DOHH2 (cell line): ENCODE data around the gene AP4M1.

Experiments used
- H3F3A ChIP-seq: fragments of 200-600 bp; sonication (generic), shearing (Covaris generic); 2 replicates; pipeline ENCODE4 v1.6.0; 2016; ENCODE audit warnings: antibody characterized with exemption, mild to moderate bottlenecking; ENCODE audit not compliant: control insufficient read depth, insufficient read depth
- H3K27ac ChIP-seq: fragments of 200-600 bp; sonication (generic); 2 replicates; pipeline ENCODE4 v1.5.1; 2014; ENCODE audit warnings: low read depth, mild to moderate bottlenecking, low read length, moderate library complexity
- H3K27me3 ChIP-seq: fragments of 200-600 bp; sonication (generic); 2 replicates; pipeline ENCODE4 v1.6.1; 2014; ENCODE audit warnings: mild to moderate bottlenecking, low read length, mixed read lengths; ENCODE audit not compliant: control insufficient read depth
- H3K36me3 ChIP-seq: fragments of 200-600 bp; sonication (generic); 2 replicates; pipeline ENCODE4 v1.6.1; 2014; ENCODE audit warnings: mild to moderate bottlenecking, low read length, moderate library complexity, mixed read lengths; ENCODE audit not compliant: control insufficient read depth
- H3K4me1 ChIP-seq: fragments of 200-600 bp; sonication (generic); 2 replicates; pipeline ENCODE4 v1.6.1; 2014; ENCODE audit warnings: mild to moderate bottlenecking, low read length, mixed read lengths; ENCODE audit not compliant: control insufficient read depth
- H3K4me2 ChIP-seq: fragments of 200-600 bp; sonication (generic); 2 replicates; pipeline ENCODE4 v1.6.0; 2014; ENCODE audit warnings: mild to moderate bottlenecking, low read length, moderate library complexity
- H3K4me3 ChIP-seq: fragments of 200-600 bp; sonication (generic); 2 replicates; pipeline ENCODE4 v1.5.1; 2014; ENCODE audit warnings: mild to moderate bottlenecking, low read length, mixed read lengths
- H3K79me2 ChIP-seq: fragments of 200-600 bp; sonication (generic); 2 replicates; pipeline ENCODE4 v1.6.1; 2014; ENCODE audit warnings: mild to moderate bottlenecking, low read length, mixed read lengths; ENCODE audit not compliant: control insufficient read depth
- H3K9me2 ChIP-seq: fragments of 200-600 bp; sonication (generic); replicated peaks from 2 replicates; pipeline ENCODE4 v1.6.1; 2014; ENCODE audit warnings: mild to moderate bottlenecking, low read length, mixed read lengths; ENCODE audit not compliant: control insufficient read depth
- H3K9me3 ChIP-seq: fragments of 200-600 bp; sonication (generic); 2 replicates; pipeline ENCODE4 v1.6.1; 2014; ENCODE audit warnings: antibody characterized with exemption, low read length, mixed read lengths; ENCODE audit not compliant: control insufficient read depth, insufficient read depth
- H4K20me1 ChIP-seq: fragments of 200-600 bp; sonication (generic); 2 replicates; pipeline ENCODE4 v1.6.0; 2014; ENCODE audit warnings: low read depth, mild to moderate bottlenecking, antibody characterized with exemption, low read length, moderate library complexity; ENCODE audit not compliant: control insufficient read depth, insufficient read depth
- EZH2phosphoT487 ChIP-seq: fragments of 200-600 bp; sonication (generic); IDR thresholded peaks from 2 replicates; pipeline ENCODE4 v1.6.1; 2017; ENCODE audit warnings: borderline replicate concordance, mild to moderate bottlenecking, antibody characterized with exemption, low read length, moderate library complexity, mixed read lengths
- TF ChIP-seq, protein P1 (sequence below): fragments of 200-600 bp; sonication (generic); IDR thresholded peaks from one replicate; pipeline ENCODE4 v1.5.1; 2014; ENCODE audit warnings: antibody characterized with exemption, mild to moderate bottlenecking, low read depth, low read length; ENCODE audit not compliant: poor library complexity, severe bottlenecking

Gene AP4M1

DNA sequence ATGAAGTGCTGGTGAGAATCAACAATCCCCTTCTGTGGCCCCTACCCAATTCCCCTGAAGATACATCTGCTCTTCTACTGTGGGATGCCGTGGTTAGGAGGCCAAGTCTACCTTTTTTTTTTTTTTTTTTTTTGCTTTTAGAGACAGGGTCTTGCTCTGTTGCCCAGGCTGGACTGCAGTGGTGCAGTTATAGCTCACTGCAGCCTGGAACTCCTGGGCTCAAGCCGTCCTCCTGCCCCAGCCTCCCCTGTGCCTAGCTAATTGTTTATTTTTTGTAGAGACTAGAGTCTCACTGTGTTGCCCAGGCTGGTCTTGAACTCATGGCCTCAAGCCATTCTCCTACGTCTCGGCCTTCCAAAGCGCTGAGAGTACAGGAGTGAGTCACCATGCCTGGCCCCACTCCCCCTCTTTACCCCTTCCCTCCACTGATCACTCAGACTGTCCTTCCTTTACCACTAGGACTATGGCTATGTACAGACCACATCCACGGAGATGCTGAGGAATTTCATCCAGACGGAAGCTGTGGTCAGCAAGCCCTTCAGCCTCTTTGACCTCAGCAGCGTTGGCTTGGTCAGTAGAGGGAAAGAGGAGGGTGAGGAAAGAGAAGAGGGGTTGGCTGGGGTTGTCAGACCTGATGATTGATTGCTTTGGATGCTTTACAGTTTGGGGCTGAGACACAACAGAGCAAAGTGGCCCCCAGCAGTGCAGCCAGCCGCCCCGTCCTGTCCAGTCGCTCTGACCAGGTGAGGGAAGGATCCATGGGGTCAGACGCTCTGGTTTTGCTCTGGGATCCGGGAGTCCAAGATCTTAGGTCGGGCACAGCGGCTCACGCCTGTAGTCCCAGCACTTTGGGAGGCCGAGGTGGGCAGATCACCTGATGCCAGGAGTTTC is 1.8 kb downstream of the AP4M1 start:
- Histone ChIP-seq H3K27me3 (no peaks in the 10 kb centered on the region), H3K4me1 (peaks cover 28% of the 10 kb centered on the region), H3K9me2 (no peaks in the 10 kb centered on the region), H3K36me3 (peaks cover 75% of the 10 kb centered on the region), H3K27ac (no peak overlapping the region), H3K4me2 (peak overlapping the region; percentile 92), H3K79me2 (peaks cover 44% of the 10 kb centered on the region), H3F3A (peaks cover 23% of the 10 kb centered on the region), H3K9me3 (no peaks in the 10 kb centered on the region), H3K4me3 (peak overlapping the region; percentile 99), H4K20me1 (peaks cover 20% of the 10 kb centered on the region)
- TF ChIP-seq, protein P1, sequence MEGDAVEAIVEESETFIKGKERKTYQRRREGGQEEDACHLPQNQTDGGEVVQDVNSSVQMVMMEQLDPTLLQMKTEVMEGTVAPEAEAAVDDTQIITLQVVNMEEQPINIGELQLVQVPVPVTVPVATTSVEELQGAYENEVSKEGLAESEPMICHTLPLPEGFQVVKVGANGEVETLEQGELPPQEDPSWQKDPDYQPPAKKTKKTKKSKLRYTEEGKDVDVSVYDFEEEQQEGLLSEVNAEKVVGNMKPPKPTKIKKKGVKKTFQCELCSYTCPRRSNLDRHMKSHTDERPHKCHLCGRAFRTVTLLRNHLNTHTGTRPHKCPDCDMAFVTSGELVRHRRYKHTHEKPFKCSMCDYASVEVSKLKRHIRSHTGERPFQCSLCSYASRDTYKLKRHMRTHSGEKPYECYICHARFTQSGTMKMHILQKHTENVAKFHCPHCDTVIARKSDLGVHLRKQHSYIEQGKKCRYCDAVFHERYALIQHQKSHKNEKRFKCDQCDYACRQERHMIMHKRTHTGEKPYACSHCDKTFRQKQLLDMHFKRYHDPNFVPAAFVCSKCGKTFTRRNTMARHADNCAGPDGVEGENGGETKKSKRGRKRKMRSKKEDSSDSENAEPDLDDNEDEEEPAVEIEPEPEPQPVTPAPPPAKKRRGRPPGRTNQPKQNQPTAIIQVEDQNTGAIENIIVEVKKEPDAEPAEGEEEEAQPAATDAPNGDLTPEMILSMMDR = no peak
- TF ChIP-seq EZH2phosphoT487 = no peak

GRCh38 chr7:100105534-100105933 is 4.1 kb downstream of the AP4M1 start:
- H4K20me1 ChIP-seq = no peaks in the 10 kb centered on the region
- H3K4me1 ChIP-seq = peaks cover 12% of the 10 kb centered on the region
- no peaks in the 10 kb centered on the region for H3K9me3 ChIP-seq
- H3K36me3 ChIP-seq = peaks cover 68% of the 10 kb centered on the region
- H3K27me3 ChIP-seq = no peaks in the 10 kb centered on the region
- peaks cover 3% of the 10 kb centered on the region; the same call in 1 of the 2 replicates for H3F3A ChIP-seq
- H3K4me3 ChIP-seq = no peak overlapping the region
- TF ChIP-seq, protein P1 = no peak
- no peak for TF ChIP-seq EZH2phosphoT487
- no peaks in the 10 kb centered on the region for H3K9me2 ChIP-seq
- H3K27ac ChIP-seq = no peak overlapping the region
- peaks cover 21% of the 10 kb centered on the region for H3K79me2 ChIP-seq
- no peak overlapping the region for H3K4me2 ChIP-seq

GRCh38 chr7:100106633-100107032 is 5.2 kb downstream of the AP4M1 start:
- Histone ChIP-seq H3K36me3 (peaks cover 73% of the 10 kb centered on the region), H3K27me3 (no peaks in the 10 kb centered on the region), H3F3A (no peaks in the 10 kb centered on the region), H3K79me2 (peaks cover 14% of the 10 kb centered on the region), H3K4me1 (peaks cover 16% of the 10 kb centered on the region), H3K4me2 (no peak overlapping the region), H3K27ac (no peak overlapping the region), H3K9me2 (no peaks in the 10 kb centered on the region), H3K4me3 (no peak overlapping the region), H4K20me1 (no peaks in the 10 kb centered on the region), H3K9me3 (no peaks in the 10 kb centered on the region)
- TF ChIP-seq, protein P1 = no peak
- TF ChIP-seq EZH2phosphoT487 = no peak
